Left kidney (tissue), 8 donors: ENCODE results near the gene NEUROD1. TPM values are rescaled to one million over a fixed set of nuclear protein-coding genes. Genes with fewer than 3 reads are reported as not detected.
"Not testable (repeated sequence)": the region's sequence is repeated elsewhere in the genome, so short reads cannot be mapped to it uniquely, and the experiment has no call there.

ENCODE experiments used
- DNase-seq: peaks from one replicate; pipeline ENCODE4 v3.0.0-alpha.2; 2013
- long read RNA-seq, 8 donors: transcript quantifications; one replicate each; lab custom pipeline, GENCODE V29; 2026
- polyA plus RNA-seq: library from polyadenylated mRNA; unstranded; fragments of 120-200 nt; gene quantifications from one replicate; pipeline ENCODE4 v1.2.1, GENCODE V29; 2013; ENCODE audit not compliant: insufficient read length

NEUROD1 gene
- not detected for polyA plus RNA-seq
- long read RNA-seq, donor 1: 0 reads
- long read RNA-seq, donor 2: 0 reads
- long read RNA-seq, donor 3: 0 reads
- long read RNA-seq, donor 4: 0 reads
- long read RNA-seq, donor 5: 0 reads
- long read RNA-seq, donor 6: 0 reads
- long read RNA-seq, donor 7, partial matches to known transcripts: 0 of 1 reads
- long read RNA-seq, donor 7, other reads (novel, unspliced or antisense): 0 of 1 reads
- long read RNA-seq, donor 8: 0 reads

GRCh38 chr2:181680055-181680936 is at the start of gene NEUROD1:
Gene NEUROD1 (minus strand): TSS chr2:181680517. CDS start chr2:181678860, 1,657 bp downstream.
- DNase-seq: no peak

- no peak for DNase-seq
These were observed 45.2 kb upstream of the NEUROD1 start for GRCh38 chr2:181725476-181725875.

GRCh38 chr2:181724662-181725061 is 44.3 kb upstream of the NEUROD1 start:
- no peak for DNase-seq

GRCh38 chr2:181723731-181724130 is 43.4 kb upstream of the NEUROD1 start:
- no peak for DNase-seq

- DNase-seq: peak; percentile 87
These were observed 34.8 kb upstream of the NEUROD1 start for GRCh38 chr2:181715033-181715630.

- DNase-seq: not testable (repeated sequence)
These were observed 30.7 kb upstream of the NEUROD1 start for GRCh38 chr2:181711051-181711450.

GRCh38 chr2:181702519-181702918 is 22.2 kb upstream of the NEUROD1 start:
- DNase-seq: not testable (repeated sequence)

GRCh38 chr2:181698223-181698622 is 17.9 kb upstream of the NEUROD1 start:
- no peak for DNase-seq

- no peak for DNase-seq
These were observed 17.3 kb upstream of the NEUROD1 start for GRCh38 chr2:181697571-181697970.

- no peak for DNase-seq
These were observed 16.8 kb upstream of the NEUROD1 start for GRCh38 chr2:181697126-181697525.

GRCh38 chr2:181694271-181694670 is 14.0 kb upstream of the NEUROD1 start:
- DNase-seq: no peak

- DNase-seq: no peak
These were observed 10.5 kb upstream of the NEUROD1 start for GRCh38 chr2:181690860-181691259.

- no peak for DNase-seq
These were observed 6.4 kb upstream of the NEUROD1 start for GRCh38 chr2:181686576-181687185.

- peak; percentile 31 for DNase-seq
These were observed 4.9 kb upstream of the NEUROD1 start for GRCh38 chr2:181685150-181685688.

- no peak for DNase-seq
These were observed 4.3 kb upstream of the NEUROD1 start for GRCh38 chr2:181684454-181685149.

- DNase-seq: no peak
These were observed 3.5 kb upstream of the NEUROD1 start for GRCh38 chr2:181683518-181684453.

GRCh38 chr2:181682795-181683517 is 2.6 kb upstream of the NEUROD1 start:
- no peak for DNase-seq

- DNase-seq: no peak
These were observed 1.9 kb upstream of the NEUROD1 start for GRCh38 chr2:181682026-181682789.
